SKM-1 (cell line): ENCODE measurements around the gene ZNF362.
A peak's percentile ranks its signal among the peaks of the same experiment; 100 is the strongest.

Experiments
- DNase-seq: peaks from one replicate; lab custom pipeline; 2025; ENCODE audit not compliant: unreplicated experiment; lab: John Stamatoyannopoulos, UW

ZNF362 gene

GRCh38 chr1:33323663-33324477 is 67.6 kb downstream of the ZNF362 start:
- no peak for DNase-seq

GRCh38 chr1:33324677-33325575 is 68.6 kb downstream of the ZNF362 start:
- no peak for DNase-seq

GRCh38 chr1:33326785-33327184 is 70.5 kb downstream of the ZNF362 start:
- DNase-seq: peak; percentile 13

GRCh38 chr1:33327587-33328325 is 71.5 kb downstream of the ZNF362 start:
- DNase-seq: peak; percentile 41

GRCh38 chr1:33328817-33329216 is 72.5 kb downstream of the ZNF362 start:
- DNase-seq: no peak

- no peak for DNase-seq
These were observed 73.5 kb downstream of the ZNF362 start for GRCh38 chr1:33329600-33330305.

GRCh38 chr1:33330361-33330890 is 74.1 kb downstream of the ZNF362 start:
- no peak for DNase-seq

- DNase-seq: no peak
These were observed 74.6 kb downstream of the ZNF362 start for GRCh38 chr1:33330906-33331305.

- DNase-seq: no peak
These were observed 75.4 kb downstream of the ZNF362 start for GRCh38 chr1:33331444-33332356.

GRCh38 chr1:33332357-33332789 is 76.1 kb downstream of the ZNF362 start:
- no peak for DNase-seq

- no peak for DNase-seq
These were observed 76.6 kb downstream of the ZNF362 start for GRCh38 chr1:33332881-33333280.

- no peak for DNase-seq
These were observed 77.8 kb downstream of the ZNF362 start for GRCh38 chr1:33334081-33334552.

GRCh38 chr1:33335020-33335419 is 78.7 kb downstream of the ZNF362 start:
- peak; percentile 66 for DNase-seq

GRCh38 chr1:33336580-33336979 is 80.3 kb downstream of the ZNF362 start:
- DNase-seq: no peak

GRCh38 chr1:33337441-33337840 is 81.1 kb downstream of the ZNF362 start:
- no peak for DNase-seq

GRCh38 chr1:33338048-33338439 is 81.8 kb downstream of the ZNF362 start:
- DNase-seq: no peak

- DNase-seq: peak; percentile 92
These were observed 82.3 kb downstream of the ZNF362 start for GRCh38 chr1:33338440-33339211.

GRCh38 chr1:33339413-33339812 is 83.1 kb downstream of the ZNF362 start:
- DNase-seq: no peak
